Measurements from ENCODE around the gene PFDN4.
"Not testable (repeated sequence)": the region's sequence is repeated elsewhere in the genome, so short reads cannot be mapped to it uniquely, and the experiment has no call there.

The PFDN4 gene

GRCh38 chr20:54262671-54263070, 54.8 kb downstream of the PFDN4 start:
- Histone ChIP-seq H3K9me3 (ENCODE audit: control insufficient read depth, insufficient read depth, low read depth, low read length) (no peaks in the 10 kb centered on the region), H3K36me3 (ENCODE audit: control insufficient read depth in 2 of 2, insufficient read depth in 1 of 2, low read length in 2 of 2) (no peaks in the 10 kb centered on the region), H3K27ac (ENCODE audit: extremely low read depth, low read depth, low read length) (no peak overlapping the region), H3K4me1 (ENCODE audit: control insufficient read depth, insufficient read depth, low read length) (no peaks in the 10 kb centered on the region), H3K4me3 (ENCODE audit: low read depth, low read length) (no peak overlapping the region)
- TF ChIP-seq ZNF311 (tag by site-specific recombination; IDR thresholded peaks at IDR 0.05; ENCODE audit: borderline replicate concordance) = no peak
- CTCF ChIA-PET = interaction anchor here (0.5 to 0.7 kb wide), 2 partner anchors 117 to 292 kb away, joined by 3 to 4 read pairs; no protein-coding TSS in a partner anchor
- POLR2A ChIA-PET = no interaction called here

- ChIA-PET POLR2A (no interaction called here), CTCF (interaction anchor here (0.7 kb wide), 1 partner anchor 292 kb away, joined by 4 read pairs; no protein-coding TSS in a partner anchor)
- Histone ChIP-seq H3K4me3 (ENCODE audit: low read depth, low read length) (no peak overlapping the region), H3K9me3 (ENCODE audit: control insufficient read depth, insufficient read depth, low read depth, low read length) (no peaks in the 10 kb centered on the region), H3K27ac (ENCODE audit: extremely low read depth, low read depth, low read length) (no peak overlapping the region), H3K36me3 (ENCODE audit: control insufficient read depth in 2 of 2, insufficient read depth in 1 of 2, low read length in 2 of 2) (no peaks in the 10 kb centered on the region), H3K4me1 (ENCODE audit: control insufficient read depth, insufficient read depth, low read length) (no peaks in the 10 kb centered on the region)
- TF ChIP-seq ZNF23 (tag by site-specific recombination; IDR thresholded peaks at IDR 0.05; ENCODE audit: borderline replicate concordance) (no peak), ZFP37 (tag by site-specific recombination; IDR thresholded peaks at IDR 0.05) (no peak), TCF7L2 (IDR thresholded peaks at IDR 0.05; ENCODE audit: borderline replicate concordance, low read depth, low read length) (no peak), ZNF626 (tag by site-specific recombination; IDR thresholded peaks at IDR 0.05) (no peak), SP7 (tag by site-specific recombination; IDR thresholded peaks at IDR 0.05) (no peak), ZNF423 (tag by site-specific recombination; IDR thresholded peaks at IDR 0.05) (no peak), IKZF3 (tag by site-specific recombination; IDR thresholded peaks at IDR 0.05) (no peak), ZNF24 (tag by site-specific recombination; IDR thresholded peaks at IDR 0.05) (no peak), ZNF670 (tag by site-specific recombination; IDR thresholded peaks at IDR 0.05; ENCODE audit: low read depth) (no peak), ZEB2 (tag by site-specific recombination; IDR thresholded peaks at IDR 0.05) (no peak), PRDM6 (tag by site-specific recombination; IDR thresholded peaks at IDR 0.05) (no peak), ZNF211 (tag by site-specific recombination; IDR thresholded peaks at IDR 0.05; ENCODE audit: low read depth) (no peak), ATF2 (tag by site-specific recombination; IDR thresholded peaks at IDR 0.05; ENCODE audit: low read depth) (no peak), PBX3 (CRISPR knock-in tag; IDR thresholded peaks at IDR 0.05) (no peak)
These were observed 55.3 kb downstream of the PFDN4 start for GRCh38 chr20:54263116-54263690.

- CTCF ChIA-PET = not testable (repeated sequence)
These were observed 57.9 kb downstream of the PFDN4 start for GRCh38 chr20:54265791-54266190.

More at GRCh38 chr20:54265791-54266190, 57.9 kb downstream of the PFDN4 start:
- H3K4me1 ChIP-seq (ENCODE audit: control insufficient read depth, insufficient read depth, low read length); H3K36me3 ChIP-seq (ENCODE audit: control insufficient read depth in 2 of 2, insufficient read depth in 1 of 2, low read length in 2 of 2); POLR2A ChIA-PET; H3K27ac ChIP-seq (ENCODE audit: extremely low read depth, low read depth, low read length); H3K9me3 ChIP-seq (ENCODE audit: control insufficient read depth, insufficient read depth, low read depth, low read length); H3K4me3 ChIP-seq (ENCODE audit: low read depth, low read length): not testable (repeated sequence)

Data from HEK293 (cell line).